B cell (primary cell): Measurements from ENCODE around the gene NAV1. TPM values are rescaled to one million over a fixed set of nuclear protein-coding genes. Genes with fewer than 3 reads are reported as not detected.

Source experiments
- ATAC-seq: fragments of 200-7000 bp; cut with Tn5 transposase; one replicate; pipeline ENCODE4 v1.10.0; 2021; ENCODE audit warnings: low read depth, mild to moderate bottlenecking, moderate number of reproducible peaks, moderate library complexity
- CTCF ChIA-PET: fragments of 350-600 bp; sonication (Branson Sonifier 250); formaldehyde crosslinking; loops from one replicate; lab custom pipeline; 2021; ENCODE audit warnings: antibody characterized with exemption, inconsistent platforms; lab: Charles Lee
- POLR2A ChIA-PET: fragments of 350-600 bp; sonication (Branson Sonifier 250); formaldehyde crosslinking; loops from one replicate; lab custom pipeline; 2021; ENCODE audit warnings: antibody characterized with exemption; lab: Charles Lee
- DNase-seq: peaks from one replicate; pipeline ENCODE4 v3.0.0; 2013
- H2AFZ ChIP-seq: 2 replicates; pipeline ENCODE4 v1.6.1; 2012; ENCODE audit warnings: mild to moderate bottlenecking, low read depth, low read length; ENCODE audit not compliant: insufficient read depth, poor library complexity, severe bottlenecking
- H3K27ac ChIP-seq, 2 donors: 1 replicate in 1 of 2; 2 replicates in 1 of 2; pipeline ENCODE4 v1.5.1; 2012 to 2013; ENCODE audit warnings: low read length in 2 of 2, mild to moderate bottlenecking in 2 of 2, moderate library complexity in 1 of 2
- H3K27me3 ChIP-seq, 4 experiments: fragments of 200-600 bp in 1 of 4; sonication (generic) in 1 of 4; replicated peaks in 1 of 4; 1 replicate in 2 of 4; 2 replicates in 2 of 4; pipeline versions ENCODE4 v1.6.1 to v1.7.0; 2013 to 2016; ENCODE audit warnings: low read length in 3 of 4, mild to moderate bottlenecking in 2 of 4, mixed read lengths in 1 of 4, moderate library complexity in 1 of 4; ENCODE audit not compliant: insufficient read depth in 4 of 4, control insufficient read depth in 3 of 4; ENCODE audit errors: control extremely low read depth in 1 of 4
- H3K36me3 ChIP-seq, 2 experiments: replicated peaks in 1 of 2; 1 replicate in 1 of 2; 2 replicates in 1 of 2; pipeline versions ENCODE4 v1.6.1 to v1.7.1; 2013; ENCODE audit warnings: low read length in 1 of 2; ENCODE audit not compliant: insufficient read depth in 2 of 2, control insufficient read depth in 1 of 2; ENCODE audit errors: control extremely low read depth in 1 of 2, extremely low read depth in 1 of 2
- H3K4me1 ChIP-seq, 2 donors: fragments of 200-600 bp in 1 of 2; sonication (generic) in 1 of 2; 1 replicate in 1 of 2; 2 replicates in 1 of 2; pipeline versions ENCODE4 v1.5.1 to v1.6.1; 2013 to 2017; ENCODE audit warnings: low read length in 2 of 2; ENCODE audit not compliant: control insufficient read depth in 2 of 2, insufficient read depth in 2 of 2
- H3K4me2 ChIP-seq: replicated peaks from 2 replicates; pipeline ENCODE3; 2012; ENCODE audit warnings: mild to moderate bottlenecking, low read depth, low read length; ENCODE audit not compliant: poor library complexity, severe bottlenecking
- H3K4me3 ChIP-seq, 5 experiments: fragments of 200-600 bp in 1 of 5; sonication (generic) in 1 of 5; 1 replicate in 3 of 5; 2 replicates in 2 of 5; pipeline versions ENCODE4 v1.5.1 to v1.7.0; 2011 to 2016; ENCODE audit warnings: low read length in 4 of 5, mild to moderate bottlenecking in 4 of 5, low read depth in 2 of 5, control low read depth in 1 of 5, moderate library complexity in 1 of 5; ENCODE audit not compliant: insufficient read depth in 1 of 5; ENCODE audit errors: control extremely low read depth in 1 of 5, extremely low read depth in 1 of 5
- H3K79me2 ChIP-seq: fragments of 200-600 bp; sonication (generic); one replicate; pipeline ENCODE4 v1.6.0; 2016; ENCODE audit warnings: low read length; ENCODE audit not compliant: control insufficient read depth, insufficient read depth
- H3K9ac ChIP-seq: fragments of 200-600 bp; sonication (generic); 2 replicates; pipeline ENCODE4 v1.6.1; 2017; ENCODE audit warnings: mild to moderate bottlenecking, low read length, moderate library complexity
- H3K9me3 ChIP-seq, 3 donors: one replicate each; pipeline versions ENCODE4 v1.6.1 to v1.7.1; 2013; ENCODE audit warnings: low read length in 2 of 3; ENCODE audit not compliant: control insufficient read depth in 2 of 3, insufficient read depth in 1 of 3; ENCODE audit errors: control extremely low read depth in 1 of 3
- H4K20me1 ChIP-seq: 2 replicates; pipeline ENCODE4 v1.6.0; 2012; ENCODE audit warnings: mild to moderate bottlenecking, low read length; ENCODE audit not compliant: insufficient read depth, control insufficient read depth, poor library complexity, severe bottlenecking
- H3K27ac Mint-ChIP-seq: one replicate; pipeline ENCODE4 v1.8.0; 2021; ENCODE audit warnings: mixed read lengths
- H3K27me3 Mint-ChIP-seq: one replicate; pipeline ENCODE4 v1.8.0; 2021; ENCODE audit warnings: mixed read lengths
- H3K4me1 Mint-ChIP-seq: one replicate; pipeline ENCODE4 v1.8.0; 2021; ENCODE audit warnings: mixed read lengths
- H3K4me3 Mint-ChIP-seq: one replicate; pipeline ENCODE4 v1.8.0; 2021; ENCODE audit warnings: mixed read lengths
- H3K9me3 Mint-ChIP-seq: one replicate; pipeline ENCODE4 v1.8.0; 2022; ENCODE audit warnings: mixed read lengths; ENCODE audit not compliant: insufficient read depth
- CTCF ChIP-seq: fragments of 200-600 bp; IDR thresholded peaks from one replicate; pipeline ENCODE4 v1.8.0; 2022; ENCODE audit warnings: antibody characterized with exemption, mild to moderate bottlenecking
- EZH2 ChIP-seq: IDR thresholded peaks from 2 replicates; pipeline ENCODE4 v1.6.1; 2012; ENCODE audit warnings: borderline replicate concordance, low read depth, mild to moderate bottlenecking, moderate library complexity, low read length; ENCODE audit not compliant: insufficient read depth, poor library complexity, severe bottlenecking
- WGBS: methylation state at CpG from one replicate; pipeline ENCODE4 v1.1.5; 2013; ENCODE audit warnings: missing lambda C conversion rate; ENCODE audit not compliant: insufficient coverage; 5-methylcytosine and 5-hydroxymethylcytosine counted together
- intact Hi-C: fragments of 100-400 bp; cut with micrococcal nuclease; formaldehyde crosslinking; loops from one replicate; pipeline ENCODE4 v1.10.0; 2022
- polyA plus RNA-seq: library from polyadenylated mRNA; depleted of rRNA; stranded (reverse); fragments of >200 nt; gene quantifications from 2 replicates; pipeline ENCODE4 v1.2.3, GENCODE V29; 2012
- total RNA-seq, 2 donors: library from RNA; stranded (reverse); fragments of 120-200 nt in 1 of 2; gene quantifications; 1 replicate in 1 of 2; 2 replicates in 1 of 2; pipeline versions ENCODE4 v1.2.3 to v1.2.4, GENCODE V29; 2013 to 2022

The NAV1 gene
- total and polyA plus RNA-seq, 2 donors (not counting 1 experiment from before 2014, with no cell fraction given), result 1.5 to 4.3 TPM

GRCh38 chr1:201568265-201568664 is 29.3 kb downstream of the NAV1 start:
- Mint-ChIP-seq H3K4me1 (no peaks in the 10 kb centered on the region), H3K27ac (no peak overlapping the region), H3K4me3 (no peak overlapping the region), H3K27me3 (no peaks in the 10 kb centered on the region), H3K9me3 (no peaks in the 10 kb centered on the region)
- no peaks in the 10 kb centered on the region for H3K79me2 ChIP-seq
- no peaks in the 10 kb centered on the region for H3K4me1 ChIP-seq
- H3K9me3 ChIP-seq, result no peaks in the 10 kb centered on the region
- H3K4me2 ChIP-seq, result no peak overlapping the region
- no peak overlapping the region for H3K9ac ChIP-seq
- H2AFZ ChIP-seq, result no peak overlapping the region
- no peak for ATAC-seq
- 93% methylated on average over 3 of the region's 6 CpGs for WGBS
- no peak overlapping the region for H3K4me3 ChIP-seq
- POLR2A ChIA-PET, result no interaction called here
- CTCF ChIA-PET, result interaction anchor here (0.7 to 1.0 kb wide), 2 partner anchors 9 to 10 kb away, joined by 3 read pairs; no protein-coding TSS in a partner anchor
- intact Hi-C loops, result no loop called here
- DNase-seq, result no peak
- H3K36me3 ChIP-seq, result no peaks in the 10 kb centered on the region
- H3K27me3 ChIP-seq, result no peaks in the 10 kb centered on the region
- H4K20me1 ChIP-seq, result no peaks in the 10 kb centered on the region
- H3K27ac ChIP-seq, result no peak overlapping the region
- TF ChIP-seq CTCF (no peak), EZH2 (no peak)

GRCh38 chr1:201568859-201569294 is 29.9 kb downstream of the NAV1 start:
- Histone ChIP-seq H3K9me3 (no peaks in the 10 kb centered on the region), H2AFZ (no peak overlapping the region), H3K9ac (no peak overlapping the region), H3K79me2 (no peaks in the 10 kb centered on the region), H3K27me3 (no peaks in the 10 kb centered on the region), H3K4me3 (no peak overlapping the region), H3K4me1 (no peaks in the 10 kb centered on the region), H3K27ac (no peak overlapping the region), H3K36me3 (no peaks in the 10 kb centered on the region), H4K20me1 (no peaks in the 10 kb centered on the region), H3K4me2 (no peak overlapping the region)
- H3K27ac Mint-ChIP-seq, result no peak overlapping the region
- H3K4me1 Mint-ChIP-seq, result no peaks in the 10 kb centered on the region
- ChIA-PET POLR2A (no interaction called here), CTCF (interaction anchor here (1.0 kb wide), 1 partner anchor 11 kb away, joined by 3 read pairs; no protein-coding TSS in a partner anchor)
- DNase-seq (no peak), ATAC-seq (no peak)
- no peaks in the 10 kb centered on the region for H3K9me3 Mint-ChIP-seq
- no peak overlapping the region for H3K4me3 Mint-ChIP-seq
- no peak for TF ChIP-seq EZH2
- no peak for TF ChIP-seq CTCF
- H3K27me3 Mint-ChIP-seq, result no peaks in the 10 kb centered on the region
- intact Hi-C loops, result no loop called here
- 9% methylated on average over 2 of the region's 4 CpGs for WGBS
